SK-N-SH (cell line): Measurements from ENCODE around the gene MKX. TPM values are rescaled to one million over a fixed set of nuclear protein-coding genes. Genes with fewer than 3 reads are reported as not detected.

Experiments used
- CTCF ChIA-PET: fragments of 300-600, 350-600 bp; formaldehyde crosslinking; extraction: SDS; loops from one replicate; lab custom pipeline; 2021; lab: Yijun Ruan, JAX
- POLR2A ChIA-PET: fragments of 350-600 bp; sonication (Branson Sonifier 250); formaldehyde crosslinking; extraction: SDS; loops from one replicate; lab custom pipeline; 2020; ENCODE audit warnings: antibody characterized with exemption, inconsistent platforms; lab: Yijun Ruan, JAX
- DNase-seq: peaks from one replicate; pipeline ENCODE4 v3.0.0; 2012
- H2AFZ ChIP-seq: fragments of 200-600 bp; sonication (generic); 2 replicates; pipeline ENCODE4 v1.8.1; 2016; ENCODE audit warnings: antibody characterized with exemption, mild to moderate bottlenecking, low read depth
- H3F3A ChIP-seq: fragments of 200-600 bp; sonication (generic); replicated peaks from 2 replicates; pipeline ENCODE3; 2016; ENCODE audit warnings: antibody characterized with exemption, mild to moderate bottlenecking; ENCODE audit not compliant: insufficient read depth
- H3K27ac ChIP-seq, 2 experiments: fragments of 200-500 bp in 1 of 2; fragments of 200-600 bp in 1 of 2; sonication (Bioruptor generic) in 1 of 2; sonication (generic), shearing (Covaris generic) in 1 of 2; 2 replicates each; pipeline versions ENCODE4 v1.5.1 to v1.6.1; 2014 to 2016; ENCODE audit warnings: low read depth in 2 of 2, inconsistent platforms in 1 of 2, low read length in 1 of 2, mild to moderate bottlenecking in 1 of 2, mixed read lengths in 1 of 2
- H3K27me3 ChIP-seq: fragments of 200-600 bp; sonication (generic), shearing (Covaris generic); 2 replicates; pipeline ENCODE4 v1.6.1; 2016; ENCODE audit warnings: mixed run types; ENCODE audit not compliant: insufficient read depth
- H3K36me3 ChIP-seq, 2 experiments: fragments of 200-500 bp in 1 of 2; fragments of 200-600 bp in 1 of 2; sonication (Bioruptor generic) in 1 of 2; sonication (generic) in 1 of 2; replicated peaks in 1 of 2; 2 replicates each; pipeline versions ENCODE3 to v1.5.1; 2014 to 2016; ENCODE audit warnings: low read length in 1 of 2, mild to moderate bottlenecking in 1 of 2; ENCODE audit not compliant: insufficient read depth in 2 of 2, control insufficient read depth in 1 of 2
- H3K4me1 ChIP-seq, 2 experiments: fragments of 200-500 bp in 1 of 2; fragments of 200-600 bp in 1 of 2; sonication (Bioruptor generic) in 1 of 2; sonication (generic), shearing (Covaris generic) in 1 of 2; 2 replicates each; pipeline versions ENCODE4 v1.5.1 to v1.6.1; 2014 to 2016; ENCODE audit warnings: low read depth in 1 of 2, low read length in 1 of 2, mixed run types in 1 of 2; ENCODE audit not compliant: insufficient read depth in 2 of 2, control insufficient read depth in 1 of 2
- H3K4me2 ChIP-seq: fragments of 200-600 bp; sonication (generic), shearing (Covaris generic); 2 replicates; pipeline ENCODE4 v1.6.1; 2017; ENCODE audit warnings: mixed run types
- H3K4me3 ChIP-seq, 2 experiments: fragments of 200-500 bp in 1 of 2; fragments of 200-600 bp in 1 of 2; sonication (Bioruptor generic) in 1 of 2; sonication (generic), shearing (Covaris generic) in 1 of 2; 2 replicates each; pipeline versions ENCODE4 v1.5.1 to v1.8.1; 2014 to 2016; ENCODE audit warnings: low read depth in 2 of 2, inconsistent platforms in 1 of 2, low read length in 1 of 2, mild to moderate bottlenecking in 1 of 2, mixed read lengths in 1 of 2, moderate library complexity in 1 of 2
- H3K79me2 ChIP-seq: fragments of 200-600 bp; sonication (generic); 2 replicates; pipeline ENCODE4 v1.8.1; 2017; ENCODE audit warnings: mild to moderate bottlenecking; ENCODE audit not compliant: insufficient read depth
- H3K9ac ChIP-seq: fragments of 200-600 bp; sonication (generic); 2 replicates; pipeline ENCODE4 v1.6.1; 2017; ENCODE audit warnings: mixed run types
- H3K9me2 ChIP-seq: fragments of 200-600 bp; sonication (generic); 2 replicates; pipeline ENCODE4 v1.6.1; 2017; ENCODE audit warnings: mixed run types
- H3K9me3 ChIP-seq: fragments of 200-600 bp; sonication (generic); 2 replicates; pipeline ENCODE4 v1.6.1; 2017; ENCODE audit warnings: mixed run types, mild to moderate bottlenecking, moderate library complexity
- H4K20me1 ChIP-seq: fragments of 200-600 bp; sonication (generic); 2 replicates; pipeline ENCODE4 v1.6.1; 2017; ENCODE audit warnings: mild to moderate bottlenecking, mixed run types; ENCODE audit not compliant: insufficient read depth
- CTCF ChIP-seq: fragments of 200-600 bp; sonication (generic); IDR thresholded peaks from 2 replicates; pipeline ENCODE4 v1.6.1; 2017; ENCODE audit warnings: antibody characterized with exemption, mild to moderate bottlenecking, moderate library complexity
- EP300 ChIP-seq, 2 experiments: IDR thresholded peaks; 2 replicates each; pipeline versions ENCODE4 v1.4.0 to v1.6.1; 2012; ENCODE audit warnings: borderline replicate concordance in 1 of 2, low read depth in 1 of 2, low read length in 1 of 2
- FOXJ3 ChIP-seq: sonication (generic); formaldehyde crosslinking; IDR thresholded peaks from 2 replicates; pipeline ENCODE4 v1.5.1; 2020; ENCODE audit warnings: mild to moderate bottlenecking, missing genetic modification reagents
- FOXM1 ChIP-seq: IDR thresholded peaks from 2 replicates; pipeline ENCODE4 v1.4.0; 2012; ENCODE audit warnings: low read depth, mild to moderate bottlenecking
- MXI1 ChIP-seq: IDR thresholded peaks from 2 replicates; pipeline ENCODE4 v1.6.1; 2012; ENCODE audit warnings: mild to moderate bottlenecking, low read depth, low read length, improper control_type of control experiment
- NFIC ChIP-seq: IDR thresholded peaks from 2 replicates; pipeline ENCODE4 v1.4.0; 2012; ENCODE audit warnings: borderline replicate concordance
- NRF1 ChIP-seq: IDR thresholded peaks from 2 replicates; pipeline ENCODE4 v1.6.1; 2012; ENCODE audit warnings: low read depth, mild to moderate bottlenecking, low read length
- REST ChIP-seq: IDR thresholded peaks from 2 replicates; pipeline ENCODE4 v1.6.1; 2012; ENCODE audit warnings: mild to moderate bottlenecking, low read depth, low read length, moderate library complexity
- RFX5 ChIP-seq: IDR thresholded peaks from 2 replicates; pipeline ENCODE4 v1.6.1; 2012; ENCODE audit warnings: mild to moderate bottlenecking, improper control_type of control experiment, low read length
- SMC3 ChIP-seq: IDR thresholded peaks from 2 replicates; pipeline ENCODE4 v1.6.1; 2012; ENCODE audit warnings: low read depth, low read length, improper control_type of control experiment
- USF1 ChIP-seq: IDR thresholded peaks from 2 replicates; pipeline ENCODE4 v1.4.0; 2012; ENCODE audit warnings: low read depth, borderline replicate concordance
- USF2 ChIP-seq: fragments of 150-350 bp; IDR thresholded peaks from 2 replicates; pipeline ENCODE4 v1.6.1; 2017; ENCODE audit warnings: antibody characterized with exemption, low read length, low read depth, borderline replicate concordance
- YY1 ChIP-seq: IDR thresholded peaks from 2 replicates; pipeline ENCODE4 v1.4.0; 2012; ENCODE audit warnings: low read depth, mild to moderate bottlenecking
- WGBS: methylation state at CpG from one replicate; pipeline ENCODE4 v1.1.6; 2017; ENCODE audit warnings: low lambda C conversion rate; 5-methylcytosine and 5-hydroxymethylcytosine counted together
- polyA plus RNA-seq, 3 experiments: library from polyadenylated mRNA; depleted of rRNA; stranded (reverse); fragments of >200 nt; gene quantifications; 2 replicates each; pipeline ENCODE4 v1.2.3, GENCODE V29; 2012

MKX gene
- polyA plus RNA-seq, 1 of the 3 experiments (the other 2 are of a cell fraction): not detected

- Histone ChIP-seq H4K20me1 (no peaks in the 10 kb centered on the region), H2AFZ (no peak overlapping the region), H3K4me1 (no peaks in the 10 kb centered on the region), H3K36me3 (no peaks in the 10 kb centered on the region), H3K9me2 (no peaks in the 10 kb centered on the region), H3K27ac (no peak overlapping the region), H3F3A (peaks cover 4% of the 10 kb centered on the region), H3K4me3 (no peak overlapping the region), H3K27me3 (peaks cover 13% of the 10 kb centered on the region; the same call in 1 of the 2 replicates), H3K9ac (no peak overlapping the region), H3K4me2 (no peak overlapping the region), H3K79me2 (no peaks in the 10 kb centered on the region), H3K9me3 (no peaks in the 10 kb centered on the region)
- DNase-seq: no peak
- TF ChIP-seq RFX5 (no peak), USF2 (no peak), MXI1 (no peak), FOXJ3 (CRISPR knock-in tag) (no peak), USF1 (no peak), CTCF (no peak), NRF1 (no peak), YY1 (no peak), FOXM1 (no peak), EP300 (IDR thresholded peaks at IDR 0.05; ENCODE audit: borderline replicate concordance in 1 of 2, low read depth in 1 of 2, low read length in 1 of 2) (no peak)
- POLR2A ChIA-PET: no interaction called here
- CTCF ChIA-PET: no interaction called here
- WGBS: 2% methylated on average over 6 of the region's 6 CpGs
Observed at GRCh38 chr10:27678166-27678565, 67.5 kb downstream of the MKX start.

GRCh38 chr10:27673065-27673464, 72.6 kb downstream of the MKX start:
- Histone ChIP-seq H3K79me2 (no peaks in the 10 kb centered on the region), H3K4me3 (no peak overlapping the region), H3K27ac (no peak overlapping the region)
- TF ChIP-seq USF2 (no peak), SMC3 (no peak), REST (no peak), NFIC (no peak)
- TF ChIP-seq, all 33 proteins: peak for 0
- no peaks in the 10 kb centered on the region for H3K9me3 ChIP-seq
- no peak overlapping the region for H2AFZ ChIP-seq
- no peaks in the 10 kb centered on the region for H3F3A ChIP-seq
- peaks cover 10% of the 10 kb centered on the region; the same call in 1 of the 2 replicates for H3K27me3 ChIP-seq
- H3K4me1 ChIP-seq: no peaks in the 10 kb centered on the region
- no peak for DNase-seq
- H3K36me3 ChIP-seq: no peaks in the 10 kb centered on the region
- no peaks in the 10 kb centered on the region for H4K20me1 ChIP-seq
- no peaks in the 10 kb centered on the region for H3K9me2 ChIP-seq
- ChIA-PET CTCF (no interaction called here), POLR2A (no interaction called here)
- no peak overlapping the region for H3K9ac ChIP-seq
- H3K4me2 ChIP-seq: no peak overlapping the region
